HG03571 (cell line): Measurements from ENCODE around the gene FARSB.

Experiments
- ATAC-seq: cut with Tn5 transposase; IDR thresholded peaks from one replicate; pipeline ENCODE4 v1.9.1; 2021; ENCODE audit not compliant: unreplicated experiment

Gene FARSB

GRCh38 chr2:222563106-222563718 lies 92.7 kb downstream of the FARSB start:
- ATAC-seq = no peak

- peak; percentile 72 for ATAC-seq
Measured at GRCh38 chr2:222561817-222562645, 93.9 kb downstream of the FARSB start.

DNA sequence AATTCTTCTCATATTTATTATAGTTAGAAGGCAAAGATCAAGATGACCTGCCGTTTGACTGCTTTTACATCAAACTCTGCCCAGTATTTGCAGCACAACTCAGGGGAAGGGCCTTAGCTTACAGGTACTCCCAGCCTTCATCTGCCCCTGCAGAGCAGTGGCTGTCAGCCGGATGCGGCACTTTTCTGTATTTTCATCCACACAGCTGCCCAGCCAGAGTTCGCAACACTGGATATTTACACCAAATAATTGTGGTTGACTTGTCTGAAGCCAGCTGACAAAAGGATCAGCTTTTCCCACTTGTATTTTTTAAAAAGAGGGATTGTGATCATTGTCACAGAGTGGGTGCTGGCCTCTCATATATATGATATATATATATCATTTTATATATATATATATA lies 94.7 kb downstream of the FARSB start:
- no peak for ATAC-seq

- ATAC-seq = no peak
Measured at GRCh38 chr2:222554517-222554916, 101.4 kb downstream of the FARSB start.

DNA sequence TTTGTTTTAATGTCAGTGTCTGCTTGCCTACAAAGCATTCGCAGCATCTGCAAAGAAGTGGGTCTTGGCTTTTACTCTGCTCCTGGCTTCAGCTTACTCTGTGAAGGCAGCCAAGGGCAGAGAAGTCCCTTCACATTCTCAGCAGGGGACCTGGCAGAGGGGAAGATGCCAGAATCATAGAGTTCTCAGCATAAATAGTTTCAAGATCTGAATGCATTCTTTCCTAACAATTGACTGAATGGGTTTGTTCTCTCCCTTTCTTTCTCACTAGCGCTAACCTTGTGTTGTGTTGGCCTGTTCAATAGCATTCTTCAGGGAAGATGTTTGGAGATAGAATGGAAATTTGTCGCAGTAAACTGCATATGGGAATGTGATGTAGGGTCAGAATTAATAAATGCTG lies 106.9 kb downstream of the FARSB start:
- no peak for ATAC-seq

DNA sequence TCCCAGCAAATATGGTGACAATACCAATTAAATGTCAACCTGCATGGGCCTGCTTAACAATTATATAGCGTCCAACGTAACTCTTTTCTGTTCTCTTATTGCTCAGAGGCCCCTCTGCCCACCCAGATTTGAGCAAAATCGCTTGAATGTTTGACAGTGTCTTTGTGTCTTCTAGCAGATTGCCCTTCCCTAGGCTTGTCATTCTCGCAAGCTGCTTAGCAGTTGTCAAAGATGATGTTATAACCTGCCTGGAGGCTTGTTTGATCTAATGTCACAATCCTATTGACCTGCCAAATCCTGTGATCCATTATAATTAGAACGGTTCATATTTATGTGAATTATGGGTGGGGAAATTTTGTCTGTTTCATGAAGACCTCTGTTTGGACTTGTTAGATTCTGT lies 108.8 kb downstream of the FARSB start:
- ATAC-seq = no peak

- no peak for ATAC-seq
Measured at GRCh38 chr2:222545823-222546795, 109.8 kb downstream of the FARSB start.

GRCh38 chr2:222544661-222545060 lies 111.2 kb downstream of the FARSB start:
- no peak for ATAC-seq

DNA sequence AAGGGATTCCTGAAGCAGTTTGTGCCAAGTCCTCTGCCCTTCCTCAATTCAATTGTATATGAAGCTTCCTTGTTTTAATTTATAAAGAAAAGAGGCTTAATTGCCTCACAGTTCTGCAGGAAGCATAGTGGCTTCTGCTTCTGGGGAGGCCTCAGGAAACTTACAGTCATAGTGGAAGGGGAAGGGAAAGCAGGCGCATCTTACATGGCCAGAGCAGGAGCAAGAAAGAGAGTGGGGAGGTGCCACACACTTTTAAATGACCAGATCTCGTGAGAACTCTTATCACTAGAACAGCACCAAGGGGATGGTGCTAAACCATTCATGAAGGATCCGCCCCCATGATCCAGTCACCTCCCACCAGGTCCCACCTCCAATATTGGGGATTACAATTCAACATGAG lies 117.4 kb downstream of the FARSB start:
- peak; percentile 72 for ATAC-seq

DNA sequence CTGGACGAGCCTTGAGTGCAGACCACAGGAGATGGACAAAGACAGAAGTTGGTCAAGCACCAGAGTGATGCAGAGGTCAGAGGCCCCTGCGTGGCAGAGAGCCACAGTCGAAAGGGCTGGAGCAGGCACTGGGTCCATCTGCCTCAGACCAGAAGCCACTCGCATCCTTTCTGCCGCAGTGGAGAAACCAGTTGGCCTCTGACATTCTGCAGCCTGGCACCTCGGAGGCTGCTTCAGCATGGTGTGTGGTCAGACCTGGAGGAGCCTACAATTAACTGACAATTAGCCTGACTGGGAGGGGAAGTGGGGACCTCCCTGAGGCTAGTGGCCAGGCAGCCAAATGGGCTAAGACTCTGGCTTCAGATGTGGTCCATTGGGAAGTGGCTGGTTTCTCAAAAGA lies 120.4 kb downstream of the FARSB start:
- no peak for ATAC-seq

DNA sequence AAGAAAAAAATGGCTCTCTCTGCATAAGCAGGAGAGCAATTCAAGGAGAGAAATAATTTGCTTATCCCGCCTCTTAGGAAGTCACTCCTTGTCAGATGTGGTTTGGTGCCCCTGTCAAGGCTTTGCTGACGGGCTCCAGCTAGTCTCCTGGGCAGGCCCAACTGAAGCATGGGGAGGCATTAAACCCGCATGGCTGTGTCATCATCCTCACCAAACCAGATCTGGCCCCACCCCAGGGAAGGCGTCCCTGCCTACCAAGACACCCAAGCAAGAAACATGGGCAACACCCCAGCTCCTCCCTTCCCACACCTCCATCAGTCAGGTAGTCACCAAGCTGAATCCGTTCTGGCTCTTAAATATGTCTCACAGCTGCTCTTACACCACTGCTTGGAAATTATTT lies 123.6 kb downstream of the FARSB start:
- no peak for ATAC-seq

DNA sequence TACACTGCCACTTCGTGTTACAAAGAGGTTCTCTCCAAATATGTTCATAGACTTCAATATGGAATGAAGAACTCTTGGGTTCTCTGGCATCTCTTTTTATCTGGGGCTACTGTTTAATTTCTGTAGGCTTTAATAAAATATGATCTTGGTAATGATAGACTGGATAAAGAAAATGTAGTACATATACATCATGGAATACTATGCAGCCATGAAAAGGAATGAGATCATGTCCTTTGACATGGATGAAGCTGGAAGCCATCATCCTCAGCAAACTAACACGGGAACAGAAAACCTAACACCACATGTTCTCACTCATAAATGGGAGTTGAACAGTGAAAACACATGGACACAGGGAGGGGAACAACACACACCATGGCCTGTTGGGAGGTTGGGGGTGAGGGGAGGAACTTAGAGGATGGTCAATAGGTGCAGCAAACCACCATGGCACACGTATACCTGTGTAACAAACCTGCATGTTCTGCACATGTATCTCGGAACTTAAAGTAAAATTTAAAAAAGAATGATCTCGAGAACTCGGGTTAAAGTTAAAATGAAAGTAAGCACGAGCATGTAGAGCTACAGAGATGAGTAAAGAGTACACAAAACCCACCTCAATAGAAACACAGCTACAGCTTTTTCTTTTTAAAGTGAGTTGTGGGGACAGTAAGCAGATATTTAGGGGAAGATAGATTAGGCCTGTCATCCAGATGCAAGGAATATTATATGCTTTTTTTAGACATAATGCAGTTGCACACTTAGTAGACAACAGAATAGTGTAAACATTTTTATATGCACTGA lies 129.2 kb downstream of the FARSB start:
- peak; percentile 34 for ATAC-seq

DNA sequence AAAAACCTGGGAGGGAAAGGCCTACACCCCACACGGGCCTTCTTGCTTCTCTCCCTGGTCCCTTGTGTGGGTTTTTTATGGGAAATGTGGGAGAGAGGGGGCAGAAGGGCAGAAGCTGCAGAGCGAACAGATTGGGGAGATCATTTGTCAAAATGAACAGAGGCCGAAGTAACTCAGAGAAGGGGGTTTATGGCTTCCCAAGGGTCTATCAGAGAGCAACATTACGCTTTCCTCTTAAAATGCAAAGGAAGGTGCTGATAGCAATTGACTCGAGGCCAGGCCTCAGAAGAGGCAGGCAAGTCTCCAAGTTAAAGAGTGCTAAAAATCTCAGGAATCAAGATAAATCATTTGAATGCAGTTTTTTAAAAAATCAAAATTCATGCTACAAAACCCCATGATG lies 130.1 kb downstream of the FARSB start:
- ATAC-seq = no peak

GRCh38 chr2:222523783-222524544 lies 131.9 kb downstream of the FARSB start:
- peak; percentile 53 for ATAC-seq

DNA sequence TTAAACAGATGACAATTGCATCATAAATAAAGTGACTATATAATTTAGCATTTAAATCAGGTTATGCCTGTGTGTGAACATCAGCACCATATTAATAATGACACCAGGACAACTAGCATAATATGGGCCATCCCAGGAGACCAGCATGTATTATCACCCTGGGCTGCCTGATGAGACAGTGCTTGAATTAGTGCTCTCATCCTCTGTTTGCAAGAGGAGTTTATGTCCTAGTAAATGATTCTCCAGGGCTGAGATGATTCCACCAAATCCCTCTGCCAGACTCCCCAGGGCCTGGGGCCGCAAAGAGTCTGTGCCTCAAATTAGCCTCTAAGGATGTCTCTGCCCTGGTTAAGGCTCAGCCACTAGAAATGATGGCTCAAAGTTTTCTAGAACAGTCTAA lies 133.8 kb downstream of the FARSB start:
- ATAC-seq = no peak

GRCh38 chr2:222521099-222521498 lies 134.8 kb downstream of the FARSB start:
- ATAC-seq = peak; percentile 69
